Astrocyte of the spinal cord (primary cell): ENCODE measurements around the gene ASTN2.

Experiments
- DNase-seq: peaks from one replicate; pipeline ENCODE4 v3.0.0; 2011; ENCODE audit warnings: low read depth, low spot score
- H3K4me3 ChIP-seq: 2 replicates; pipeline ENCODE4 v1.5.1; 2011; ENCODE audit warnings: low read depth, mild to moderate bottlenecking, low read length, moderate library complexity
- CTCF ChIP-seq: IDR thresholded peaks from 2 replicates; pipeline ENCODE4 v1.5.1; 2012; ENCODE audit warnings: low read depth, mild to moderate bottlenecking, low read length, inconsistent platforms
- in situ Hi-C: cut with HindIII; loops from 2 replicates; pipeline ENCODE4 v1.10.0; 2017; ENCODE audit warnings: low sequenced_read_pairs

ASTN2 gene

GRCh38 chr9:116686135-116686534 lies 728.7 kb downstream of the ASTN2 start:
- H3K4me3 ChIP-seq, result no peak overlapping the region
- no peak for DNase-seq
- TF ChIP-seq CTCF, result no peak
- in situ Hi-C loops, result no loop called here

- in situ Hi-C loops, result no loop called here
- DNase-seq, result no peak
- H3K4me3 ChIP-seq, result no peak overlapping the region
- no peak for TF ChIP-seq CTCF
Measured at GRCh38 chr9:116685166-116685565, 729.7 kb downstream of the ASTN2 start.

- H3K4me3 ChIP-seq, result no peak overlapping the region
- in situ Hi-C loops, result no loop called here
- DNase-seq, result no peak
- no peak for TF ChIP-seq CTCF
Measured at GRCh38 chr9:116683535-116683934, 731.3 kb downstream of the ASTN2 start.

GRCh38 chr9:116674210-116674980 lies 740.5 kb downstream of the ASTN2 start:
- DNase-seq, result no peak
- no peak overlapping the region for H3K4me3 ChIP-seq
- TF ChIP-seq CTCF, result no peak
- in situ Hi-C loops, result no loop called here

GRCh38 chr9:116673375-116673774 lies 741.5 kb downstream of the ASTN2 start:
- no peak for DNase-seq
- TF ChIP-seq CTCF, result no peak
- no peak overlapping the region for H3K4me3 ChIP-seq
- in situ Hi-C loops, result no loop called here

- no peak for TF ChIP-seq CTCF
- no peak overlapping the region for H3K4me3 ChIP-seq
- DNase-seq, result no peak
- in situ Hi-C loops, result no loop called here
Measured at GRCh38 chr9:116671605-116672004, 743.3 kb downstream of the ASTN2 start.
